Stimulated activated CD4-positive, alpha-beta T cell treated with anti-CD3 and anti-CD28 coated beads, Interleukin-4, amount 100 ng/mL, for 48 hours (primary cell): Measurements from ENCODE around the gene LMNA.
"Not testable (repeated sequence)": the region's sequence is repeated elsewhere in the genome, so short reads cannot be mapped to it uniquely, and the experiment has no call there.

ENCODE experiments used
- DNase-seq, 2 donors: peaks; one replicate each; pipeline ENCODE4 v3.0.0-alpha.2; 2020; ENCODE audit warnings: low read depth in 2 of 2

LMNA gene

GRCh38 chr1:156162430-156163037 lies 48.0 kb downstream of the LMNA start:
- DNase-seq, result no peak

GRCh38 chr1:156163712-156164111 lies 49.2 kb downstream of the LMNA start:
- no peak for DNase-seq

- DNase-seq, result no peak
Measured at GRCh38 chr1:156164125-156164831, 49.8 kb downstream of the LMNA start.

GRCh38 chr1:156165083-156165482 lies 50.6 kb downstream of the LMNA start:
- no peak for DNase-seq

GRCh38 chr1:156167536-156167935 lies 53.0 kb downstream of the LMNA start:
- no peak for DNase-seq

- DNase-seq, result no peak
Measured at GRCh38 chr1:156172696-156173470, 58.4 kb downstream of the LMNA start.

GRCh38 chr1:156176610-156177210 lies 62.2 kb downstream of the LMNA start:
- no peak for DNase-seq

GRCh38 chr1:156177919-156178654 lies 63.6 kb downstream of the LMNA start:
- DNase-seq, result no peak

- no peak for DNase-seq
Measured at GRCh38 chr1:156180471-156180870, 66.0 kb downstream of the LMNA start.

- not testable (repeated sequence) for DNase-seq
Measured at GRCh38 chr1:156181391-156181924, 66.9 kb downstream of the LMNA start.

GRCh38 chr1:156182010-156182779 lies 67.7 kb downstream of the LMNA start:
- DNase-seq, result not testable (repeated sequence)

- not testable (repeated sequence) for DNase-seq
Measured at GRCh38 chr1:156186347-156187177, 72.1 kb downstream of the LMNA start.
